LHCN-M2 (cell line): ENCODE results near the gene PAIP2. TPM values are rescaled to one million over a fixed set of nuclear protein-coding genes. Genes with fewer than 3 reads are reported as not detected.
A peak's percentile ranks its signal among the peaks of the same experiment; 100 is the strongest.

Source experiments
- DNase-seq: peaks from one replicate; pipeline ENCODE4 v3.0.0-alpha.2; 2012; ENCODE audit warnings: low read depth
- total RNA-seq: library from RNA; depleted of rRNA; stranded (reverse); fragments of >200 nt; gene quantifications from 2 replicates; pipeline ENCODE4 v1.2.3, GENCODE V29; 2014; rRNA removed

The PAIP2 gene
- total RNA-seq, 1 experiment from 2014 or later = 50.1 TPM

GRCh38 chr5:139410121-139410992, 68.7 kb downstream of the PAIP2 start:
- DNase-seq = no peak

- DNase-seq = no peak
Observed at GRCh38 chr5:139410993-139411828, 69.6 kb downstream of the PAIP2 start.

- no peak for DNase-seq
Observed at GRCh38 chr5:139413153-139413552, 71.5 kb downstream of the PAIP2 start.

GRCh38 chr5:139413963-139414362, 72.3 kb downstream of the PAIP2 start:
- DNase-seq = no peak

- DNase-seq = peak; percentile 95
Observed at GRCh38 chr5:139414581-139415130, 73.0 kb downstream of the PAIP2 start.

- no peak for DNase-seq
Observed at GRCh38 chr5:139415221-139415861, 73.7 kb downstream of the PAIP2 start.

- DNase-seq = no peak
Observed at GRCh38 chr5:139415869-139416268, 74.2 kb downstream of the PAIP2 start.

- no peak for DNase-seq
Observed at GRCh38 chr5:139416651-139417050, 75.0 kb downstream of the PAIP2 start.

- peak; percentile 76 for DNase-seq
Observed at GRCh38 chr5:139417214-139417613, 75.6 kb downstream of the PAIP2 start.

GRCh38 chr5:139418793-139419192, 77.1 kb downstream of the PAIP2 start:
- DNase-seq = no peak

Other genes with a start within 250 kb of the PAIP2 start
- 37.0 and 41.4 TPM in 2 replicates for gene SIL1, start 143.5 kb upstream of the PAIP2 start, total RNA-seq
- gene MATR3, start 48.1 kb upstream of the PAIP2 start, total RNA-seq = 268 and 269 TPM in 2 replicates
- not detected in 2 replicates for gene SLC23A1, start 41.4 kb downstream of the PAIP2 start, total RNA-seq
- not detected in 2 replicates for gene MZB1, start 48.1 kb downstream of the PAIP2 start, total RNA-seq
- 6.0 and 6.2 TPM in 2 replicates for gene PROB1, start 53.2 kb downstream of the PAIP2 start, total RNA-seq
- 3.7 and 4.1 TPM in 2 replicates for gene SPATA24, start 62.2 kb downstream of the PAIP2 start, total RNA-seq
- gene DNAJC18, start 97.7 kb downstream of the PAIP2 start, total RNA-seq = 10.9 and 13.5 TPM in 2 replicates
- 0.19 and 0.40 TPM in 2 replicates for gene ECSCR, start 120.9 kb downstream of the PAIP2 start, total RNA-seq
- gene SMIM33, start 129.2 kb downstream of the PAIP2 start, total RNA-seq = not detected in 2 replicates
- 79.2 and 92.7 TPM in 2 replicates for gene STING1, start 140.9 kb downstream of the PAIP2 start, total RNA-seq
- 80.0 and 88.2 TPM in 2 replicates for gene UBE2D2, start 219.5 kb downstream of the PAIP2 start, total RNA-seq